GM21515 (cell line): ENCODE measurements around the gene PRKAG2.

Source experiments
- ATAC-seq: cut with Tn5 transposase; IDR thresholded peaks from one replicate; pipeline ENCODE4 v1.9.1; 2021; ENCODE audit not compliant: unreplicated experiment

Gene PRKAG2

GRCh38 chr7:151821226-151821625 lies 55.7 kb downstream of the PRKAG2 start:
- ATAC-seq: no peak

- ATAC-seq: no peak
Measured at GRCh38 chr7:151820491-151821105, 56.3 kb downstream of the PRKAG2 start.

- ATAC-seq: no peak
Measured at GRCh38 chr7:151819866-151820265, 57.0 kb downstream of the PRKAG2 start.

- no peak for ATAC-seq
Measured at GRCh38 chr7:151818674-151819519, 58.0 kb downstream of the PRKAG2 start.

GRCh38 chr7:151817981-151818673 lies 58.8 kb downstream of the PRKAG2 start:
- no peak for ATAC-seq

- ATAC-seq: no peak
Measured at GRCh38 chr7:151817315-151817690, 59.6 kb downstream of the PRKAG2 start.

- ATAC-seq: no peak
Measured at GRCh38 chr7:151816562-151817314, 60.2 kb downstream of the PRKAG2 start.

- no peak for ATAC-seq
Measured at GRCh38 chr7:151815419-151815818, 61.5 kb downstream of the PRKAG2 start.

- no peak for ATAC-seq
Measured at GRCh38 chr7:151814400-151815009, 62.4 kb downstream of the PRKAG2 start.

- ATAC-seq: no peak
Measured at GRCh38 chr7:151813997-151814396, 62.9 kb downstream of the PRKAG2 start.

GRCh38 chr7:151813445-151813844 lies 63.5 kb downstream of the PRKAG2 start:
- ATAC-seq: no peak

- ATAC-seq: no peak
Measured at GRCh38 chr7:151812967-151813366, 63.9 kb downstream of the PRKAG2 start.

- ATAC-seq: no peak
Measured at GRCh38 chr7:151810441-151811232, 66.3 kb downstream of the PRKAG2 start.

GRCh38 chr7:151809864-151810170 lies 67.1 kb downstream of the PRKAG2 start:
- no peak for ATAC-seq

GRCh38 chr7:151809146-151809863 lies 67.6 kb downstream of the PRKAG2 start:
- no peak for ATAC-seq

- ATAC-seq: no peak
Measured at GRCh38 chr7:151808400-151809145, 68.3 kb downstream of the PRKAG2 start.

GRCh38 chr7:151807846-151808245 lies 69.1 kb downstream of the PRKAG2 start:
- no peak for ATAC-seq

GRCh38 chr7:151806952-151807775 lies 69.8 kb downstream of the PRKAG2 start:
- ATAC-seq: no peak
